HepG2 (cell line): Measurements from ENCODE around the gene PP2D1. TPM values are rescaled to one million over a fixed set of nuclear protein-coding genes. Genes with fewer than 3 reads are reported as not detected.
"Not testable (repeated sequence)": the region's sequence is repeated elsewhere in the genome, so short reads cannot be mapped to it uniquely, and the experiment has no call there.

ENCODE experiments used
- ATAC-seq: fragments of 200-7000 bp; cut with Tn5 transposase; 3 replicates; pipeline ENCODE4 v1.9.1; 2020; ENCODE audit warnings: mild to moderate bottlenecking, moderate library complexity
- BruUV-seq: library from RNA; stranded (reverse); fragments of 400-500 nt; replicated peaks from 2 replicates; lab custom pipeline; 2021; lab: Mats Ljungman, UMichigan
- CTCF ChIA-PET: fragments of 300-600 bp; formaldehyde crosslinking; extraction: SDS; loops from one replicate; lab custom pipeline; 2021; ENCODE audit warnings: low total read pairs, inconsistent platforms, low intra/inter-chr PET ratio; lab: Yijun Ruan, JAX
- POLR2A ChIA-PET: fragments of 350-600 bp; sonication (Branson Sonifier 250); formaldehyde crosslinking; loops from one replicate; lab custom pipeline; 2020; ENCODE audit warnings: antibody characterized with exemption, inconsistent platforms; lab: Yijun Ruan, JAX
- DNase-seq: peaks from one replicate; pipeline ENCODE4 v3.0.0-alpha.2; 2015; ENCODE audit warnings: low spot score
- FAIRE-seq: peaks from 3 replicates; lab custom pipeline; 2011; peaks lifted over from hg19 to GRCh38; lab: Jason Lieb, UNC
- H2AFZ ChIP-seq: one replicate; pipeline ENCODE4 v1.6.1; 2011; ENCODE audit warnings: low read length, inconsistent platforms
- H3K27ac ChIP-seq: fragments of 300-600 bp; 3 replicates; pipeline ENCODE4 v1.8.0; 2011; ENCODE audit warnings: mixed run types, mild to moderate bottlenecking, mixed read lengths, low read length, inconsistent platforms; ENCODE audit not compliant: insufficient read depth; ENCODE audit errors: extremely low read length
- H3K27me3 ChIP-seq, 2 experiments: fragments of 200-600 bp in 1 of 2; 2 replicates in 1 of 2; 3 replicates in 1 of 2; pipeline versions ENCODE4 v1.6.0 to v1.8.0; 2011; ENCODE audit warnings: low read length in 2 of 2, mild to moderate bottlenecking in 2 of 2, moderate library complexity in 2 of 2, inconsistent platforms in 1 of 2; ENCODE audit not compliant: insufficient read depth in 2 of 2, control insufficient read depth in 1 of 2
- H3K36me3 ChIP-seq, 2 experiments: fragments of 200-600 bp in 1 of 2; replicated peaks in 1 of 2; 2 replicates in 1 of 2; 3 replicates in 1 of 2; pipeline versions ENCODE4 v1.5.1 to v1.8.0; 2011; ENCODE audit warnings: low read length in 2 of 2, inconsistent platforms in 1 of 2; ENCODE audit not compliant: insufficient read depth in 2 of 2, control insufficient read depth in 1 of 2
- H3K4me1 ChIP-seq: 2 replicates; pipeline ENCODE4 v1.5.1; 2012; ENCODE audit warnings: low read length, inconsistent platforms; ENCODE audit not compliant: insufficient read depth
- H3K4me2 ChIP-seq: 2 replicates; pipeline ENCODE4 v1.6.0; 2011; ENCODE audit warnings: low read depth, low read length, inconsistent platforms
- H3K4me3 ChIP-seq, 3 experiments: fragments of 200-600 bp in 1 of 3; sonication (generic), shearing (Covaris generic) in 1 of 3; replicated peaks in 1 of 3; 2 replicates each; pipeline ENCODE4 v1.5.1; 2011 to 2016; ENCODE audit warnings: low read length in 3 of 3, inconsistent platforms in 2 of 3, low read depth in 2 of 3, mild to moderate bottlenecking in 2 of 3, control low read depth in 1 of 3, mixed read lengths in 1 of 3; ENCODE audit not compliant: insufficient read depth in 1 of 3
- H3K79me2 ChIP-seq: one replicate; pipeline ENCODE4 v1.6.1; 2011; ENCODE audit warnings: low read length, inconsistent platforms; ENCODE audit not compliant: insufficient read depth
- H3K9ac ChIP-seq: 2 replicates; pipeline ENCODE4 v1.6.0; 2011; ENCODE audit warnings: mild to moderate bottlenecking, low read depth, low read length, inconsistent platforms; ENCODE audit not compliant: insufficient read depth
- H3K9me3 ChIP-seq: 2 replicates; pipeline ENCODE4 v1.5.1; 2012; ENCODE audit warnings: mild to moderate bottlenecking, low read length
- H4K20me1 ChIP-seq: 2 replicates; pipeline ENCODE4 v1.6.0; 2011; ENCODE audit warnings: inconsistent platforms, mild to moderate bottlenecking, low read length, moderate library complexity; ENCODE audit not compliant: insufficient read depth
- KDM2A ChIP-seq: sonication (generic); formaldehyde crosslinking; IDR thresholded peaks from 2 replicates; pipeline ENCODE4 v1.4.0; 2020; ENCODE audit warnings: low read depth, missing genetic modification reagents, borderline replicate concordance
- PAF1 ChIP-seq: IDR thresholded peaks from 2 replicates; pipeline ENCODE4 v1.6.1; 2016; ENCODE audit warnings: missing genetic modification reagents, missing compliant biosample characterization
- ZNF12 ChIP-seq: sonication (generic); formaldehyde crosslinking; IDR thresholded peaks from 2 replicates; pipeline ENCODE4 v1.5.0; 2020; ENCODE audit warnings: missing genetic modification reagents
- ZNF17 ChIP-seq: sonication (generic); formaldehyde crosslinking; IDR thresholded peaks from 2 replicates; pipeline ENCODE4 v1.5.0; 2020; ENCODE audit warnings: mild to moderate bottlenecking, missing genetic modification reagents
- ZNF18 ChIP-seq: sonication (generic); formaldehyde crosslinking; IDR thresholded peaks from 2 replicates; pipeline ENCODE4 v1.8.0; 2022; ENCODE audit warnings: mild to moderate bottlenecking, missing genetic modification reagents; ENCODE audit not compliant: insufficient replicate concordance
- ZNF33B ChIP-seq: sonication (generic); formaldehyde crosslinking; IDR thresholded peaks from 2 replicates; pipeline ENCODE4 v1.5.1; 2020; ENCODE audit warnings: mild to moderate bottlenecking, missing genetic modification reagents
- ZNF691 ChIP-seq: sonication (generic); formaldehyde crosslinking; IDR thresholded peaks from 2 replicates; pipeline ENCODE4 v1.4.0; 2020; ENCODE audit warnings: missing genetic modification reagents, low read depth, mild to moderate bottlenecking, borderline replicate concordance
- WGBS: methylation state at CpG from one replicate; pipeline ENCODE4 v1.1.6; 2017; ENCODE audit warnings: low lambda C conversion rate; 5-methylcytosine and 5-hydroxymethylcytosine counted together
- in situ Hi-C: cut with HindIII; loops from 2 replicates; pipeline ENCODE4 v1.10.0; 2017; ENCODE audit warnings: low pct_unique_long_range_greater_than_20kb; ENCODE audit not compliant: extremely low pct_ligation_motif_present
- intact Hi-C: fragments of 100-400 bp; cut with micrococcal nuclease; formaldehyde crosslinking; loops from one replicate; pipeline ENCODE4 v1.10.0; 2022; ENCODE audit not compliant: unreplicated experiment
- polyA plus RNA-seq, 8 experiments: library from polyadenylated mRNA; depleted of rRNA in 3 of 8; stranded (reverse) in 7 of 8; unstranded in 1 of 8; fragments of >200 nt; fragmentation: Illumina TruSeq in 4 of 8; extraction: Trizol in 4 of 8; gene quantifications; 2 replicates each; pipeline versions ENCODE4 v1.2.1 to v1.2.3, GENCODE V29; 2011 to 2016; ENCODE audit warnings: low read depth in 4 of 8, missing spikeins in 1 of 8, mixed read lengths in 1 of 8; ENCODE audit not compliant: insufficient read depth in 1 of 8
- total RNA-seq, 5 experiments: library from RNA; depleted of rRNA; stranded (reverse); fragments of >200 nt; fragmentation: Illumina TruSeq; extraction: Trizol; gene quantifications; 2 replicates each; pipeline ENCODE4 v1.2.3, GENCODE V29; 2016; ENCODE audit warnings: low read depth in 1 of 5
- TF ChIP-seq, protein P1 (sequence below): sonication (generic); formaldehyde crosslinking; conservative IDR thresholded peaks from 2 replicates; pipeline ENCODE4 v1.4.0; 2020; ENCODE audit warnings: mild to moderate bottlenecking, missing genetic modification reagents, moderate library complexity
- TF ChIP-seq, protein P2 (sequence below): fragments of 450-650 bp; IDR thresholded peaks from 2 replicates; pipeline ENCODE4 v1.6.1; 2016

The PP2D1 gene
- total and polyA plus RNA-seq, 2 of the 13 experiments (the other 11 are each of a cell fraction or from before 2014, with no cell fraction given): not detected

DNA sequence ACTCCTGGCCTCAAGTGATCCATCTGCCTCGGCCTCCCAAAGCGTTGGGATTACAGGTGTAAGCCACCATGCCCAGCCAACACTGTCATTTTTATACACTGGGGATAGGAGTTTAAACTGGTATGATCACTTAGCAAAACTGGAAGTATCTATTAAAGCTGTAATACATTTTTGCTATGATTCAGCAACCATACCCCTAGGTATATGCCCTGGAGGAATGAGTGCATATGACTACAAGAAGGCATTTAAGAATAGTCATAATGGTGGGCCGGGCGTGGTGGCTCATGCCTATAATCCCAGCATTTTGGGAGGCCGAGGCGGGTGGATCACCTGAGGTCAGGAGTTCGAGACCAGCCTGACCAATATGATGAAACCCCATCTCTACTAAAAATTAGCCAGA is 19.9 kb upstream of the PP2D1 start:
- ATAC-seq, CTCF ChIA-PET, intact Hi-C loops, H3K79me2 ChIP-seq, H3K9me3 ChIP-seq, H4K20me1 ChIP-seq, H3K4me2 ChIP-seq, POLR2A ChIA-PET, BruUV-seq, in situ Hi-C loops, H3K9ac ChIP-seq, H3K27me3 ChIP-seq, H3K4me3 ChIP-seq, H3K36me3 ChIP-seq, H3K4me1 ChIP-seq, H3K27ac ChIP-seq, H2AFZ ChIP-seq, FAIRE-seq, DNase-seq: not testable (repeated sequence)
- WGBS: 76% methylated on average over 5 of the region's 7 CpGs

GRCh38 chr3:20028905-20029331 is 16.9 kb upstream of the PP2D1 start:
- CTCF ChIA-PET: no interaction called here
- BruUV-seq: no TSS peak
- FAIRE-seq: no peak
- TF ChIP-seq KDM2A (CRISPR knock-in tag) (no peak), PAF1 (CRISPR knock-in tag) (no peak), ZNF691 (no peak), ZNF12 (CRISPR knock-in tag) (no peak), ZNF17 (CRISPR knock-in tag) (no peak), ZNF18 (CRISPR knock-in tag) (no peak), ZNF33B (CRISPR knock-in tag) (no peak)
- TF ChIP-seq, protein P1, sequence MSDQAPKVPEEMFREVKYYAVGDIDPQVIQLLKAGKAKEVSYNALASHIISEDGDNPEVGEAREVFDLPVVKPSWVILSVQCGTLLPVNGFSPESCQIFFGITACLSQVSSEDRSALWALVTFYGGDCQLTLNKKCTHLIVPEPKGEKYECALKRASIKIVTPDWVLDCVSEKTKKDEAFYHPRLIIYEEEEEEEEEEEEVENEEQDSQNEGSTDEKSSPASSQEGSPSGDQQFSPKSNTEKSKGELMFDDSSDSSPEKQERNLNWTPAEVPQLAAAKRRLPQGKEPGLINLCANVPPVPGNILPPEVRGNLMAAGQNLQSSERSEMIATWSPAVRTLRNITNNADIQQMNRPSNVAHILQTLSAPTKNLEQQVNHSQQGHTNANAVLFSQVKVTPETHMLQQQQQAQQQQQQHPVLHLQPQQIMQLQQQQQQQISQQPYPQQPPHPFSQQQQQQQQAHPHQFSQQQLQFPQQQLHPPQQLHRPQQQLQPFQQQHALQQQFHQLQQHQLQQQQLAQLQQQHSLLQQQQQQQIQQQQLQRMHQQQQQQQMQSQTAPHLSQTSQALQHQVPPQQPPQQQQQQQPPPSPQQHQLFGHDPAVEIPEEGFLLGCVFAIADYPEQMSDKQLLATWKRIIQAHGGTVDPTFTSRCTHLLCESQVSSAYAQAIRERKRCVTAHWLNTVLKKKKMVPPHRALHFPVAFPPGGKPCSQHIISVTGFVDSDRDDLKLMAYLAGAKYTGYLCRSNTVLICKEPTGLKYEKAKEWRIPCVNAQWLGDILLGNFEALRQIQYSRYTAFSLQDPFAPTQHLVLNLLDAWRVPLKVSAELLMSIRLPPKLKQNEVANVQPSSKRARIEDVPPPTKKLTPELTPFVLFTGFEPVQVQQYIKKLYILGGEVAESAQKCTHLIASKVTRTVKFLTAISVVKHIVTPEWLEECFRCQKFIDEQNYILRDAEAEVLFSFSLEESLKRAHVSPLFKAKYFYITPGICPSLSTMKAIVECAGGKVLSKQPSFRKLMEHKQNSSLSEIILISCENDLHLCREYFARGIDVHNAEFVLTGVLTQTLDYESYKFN: no peak
- TF ChIP-seq, protein P2, sequence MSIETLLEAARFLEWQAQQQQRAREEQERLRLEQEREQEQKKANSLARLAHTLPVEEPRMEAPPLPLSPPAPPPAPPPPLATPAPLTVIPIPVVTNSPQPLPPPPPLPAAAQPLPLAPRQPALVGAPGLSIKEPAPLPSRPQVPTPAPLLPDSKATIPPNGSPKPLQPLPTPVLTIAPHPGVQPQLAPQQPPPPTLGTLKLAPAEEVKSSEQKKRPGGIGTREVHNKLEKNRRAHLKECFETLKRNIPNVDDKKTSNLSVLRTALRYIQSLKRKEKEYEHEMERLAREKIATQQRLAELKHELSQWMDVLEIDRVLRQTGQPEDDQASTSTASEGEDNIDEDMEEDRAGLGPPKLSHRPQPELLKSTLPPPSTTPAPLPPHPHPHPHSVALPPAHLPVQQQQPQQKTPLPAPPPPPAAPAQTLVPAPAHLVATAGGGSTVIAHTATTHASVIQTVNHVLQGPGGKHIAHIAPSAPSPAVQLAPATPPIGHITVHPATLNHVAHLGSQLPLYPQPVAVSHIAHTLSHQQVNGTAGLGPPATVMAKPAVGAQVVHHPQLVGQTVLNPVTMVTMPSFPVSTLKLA: no peak

More at GRCh38 chr3:20028905-20029331, 16.9 kb upstream of the PP2D1 start:
- Histone ChIP-seq H3K27me3 (no peaks in the 10 kb centered on the region), H3K79me2 (no peaks in the 10 kb centered on the region), H3K4me3 (no peak overlapping the region), H3K9me3 (no peaks in the 10 kb centered on the region), H2AFZ (no peak overlapping the region), H3K27ac (no peak overlapping the region), H3K4me2 (no peak overlapping the region), H3K9ac (no peak overlapping the region), H3K4me1 (no peaks in the 10 kb centered on the region), H4K20me1 (no peaks in the 10 kb centered on the region), H3K36me3 (no peaks in the 10 kb centered on the region)
- in situ Hi-C loops: no loop called here
- 70% methylated on average over 7 of the region's 7 CpGs for WGBS
- DNase-seq: no peak
- ATAC-seq: no peak
- intact Hi-C loops: no loop called here
- POLR2A ChIA-PET: no interaction called here
